ENCODE measurements around the gene NTRK2. TPM values are rescaled to one million over a fixed set of nuclear protein-coding genes. Genes with fewer than 3 reads are reported as not detected.
"Not testable (repeated sequence)": the region's sequence is repeated elsewhere in the genome, so short reads cannot be mapped to it uniquely, and the experiment has no call there.

NTRK2 gene
- total RNA-seq, 1 donor from 2014 or later: 0.07 TPM

DNA sequence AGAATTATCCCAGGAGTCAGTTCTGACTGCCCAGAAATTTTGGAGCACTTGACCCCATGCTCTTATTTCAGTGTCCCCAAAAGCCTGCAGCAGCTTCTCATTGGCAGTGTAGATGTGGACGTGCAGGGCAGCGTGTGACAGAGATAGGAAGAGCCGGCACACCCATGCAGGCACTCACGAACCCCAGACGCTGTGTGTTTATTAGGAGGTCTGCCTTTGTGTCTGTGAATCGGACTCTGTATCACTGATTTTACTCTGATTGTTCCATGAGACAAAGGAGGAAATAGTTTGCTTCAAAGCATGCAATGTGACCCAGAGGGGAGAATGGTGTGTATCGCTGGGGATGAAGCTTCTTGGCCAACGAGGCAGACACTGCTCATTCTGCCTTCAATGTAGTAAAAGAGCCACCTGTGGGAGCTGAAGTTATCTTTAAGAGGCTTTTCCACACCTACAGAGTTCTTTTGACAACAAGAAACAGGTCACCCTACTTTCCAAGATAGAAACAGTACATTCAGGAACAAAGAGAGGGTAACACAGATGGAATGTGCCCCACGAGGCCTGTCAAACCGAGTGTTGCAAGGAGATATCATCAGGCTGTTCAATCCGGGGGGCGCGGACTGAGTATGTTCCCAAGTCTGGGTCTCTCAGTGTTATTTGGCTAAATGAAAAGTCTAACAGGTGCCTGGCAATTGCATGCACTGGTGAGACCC lies 224.0 kb downstream of the NTRK2 start:
- CTCF ChIA-PET: no interaction called here
- Mint-ChIP-seq H3K27me3 (no peaks in the 10 kb centered on the region), H3K9me3 (no peaks in the 10 kb centered on the region), H3K4me3 (no peak overlapping the region), H3K27ac (no peak overlapping the region), H3K4me1 (no peaks in the 10 kb centered on the region), H3K36me3 (ENCODE audit: low read depth) (no peaks in the 10 kb centered on the region)
- no peak for ATAC-seq (ENCODE audit: low read depth)
- DNase-seq: no peak
- TF ChIP-seq, protein P1, sequence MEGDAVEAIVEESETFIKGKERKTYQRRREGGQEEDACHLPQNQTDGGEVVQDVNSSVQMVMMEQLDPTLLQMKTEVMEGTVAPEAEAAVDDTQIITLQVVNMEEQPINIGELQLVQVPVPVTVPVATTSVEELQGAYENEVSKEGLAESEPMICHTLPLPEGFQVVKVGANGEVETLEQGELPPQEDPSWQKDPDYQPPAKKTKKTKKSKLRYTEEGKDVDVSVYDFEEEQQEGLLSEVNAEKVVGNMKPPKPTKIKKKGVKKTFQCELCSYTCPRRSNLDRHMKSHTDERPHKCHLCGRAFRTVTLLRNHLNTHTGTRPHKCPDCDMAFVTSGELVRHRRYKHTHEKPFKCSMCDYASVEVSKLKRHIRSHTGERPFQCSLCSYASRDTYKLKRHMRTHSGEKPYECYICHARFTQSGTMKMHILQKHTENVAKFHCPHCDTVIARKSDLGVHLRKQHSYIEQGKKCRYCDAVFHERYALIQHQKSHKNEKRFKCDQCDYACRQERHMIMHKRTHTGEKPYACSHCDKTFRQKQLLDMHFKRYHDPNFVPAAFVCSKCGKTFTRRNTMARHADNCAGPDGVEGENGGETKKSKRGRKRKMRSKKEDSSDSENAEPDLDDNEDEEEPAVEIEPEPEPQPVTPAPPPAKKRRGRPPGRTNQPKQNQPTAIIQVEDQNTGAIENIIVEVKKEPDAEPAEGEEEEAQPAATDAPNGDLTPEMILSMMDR (IDR thresholded peaks at IDR 0.05): no peak
- intact Hi-C loops (cut with micrococcal nuclease): no loop called here
- POLR2A ChIA-PET: no interaction called here

DNA sequence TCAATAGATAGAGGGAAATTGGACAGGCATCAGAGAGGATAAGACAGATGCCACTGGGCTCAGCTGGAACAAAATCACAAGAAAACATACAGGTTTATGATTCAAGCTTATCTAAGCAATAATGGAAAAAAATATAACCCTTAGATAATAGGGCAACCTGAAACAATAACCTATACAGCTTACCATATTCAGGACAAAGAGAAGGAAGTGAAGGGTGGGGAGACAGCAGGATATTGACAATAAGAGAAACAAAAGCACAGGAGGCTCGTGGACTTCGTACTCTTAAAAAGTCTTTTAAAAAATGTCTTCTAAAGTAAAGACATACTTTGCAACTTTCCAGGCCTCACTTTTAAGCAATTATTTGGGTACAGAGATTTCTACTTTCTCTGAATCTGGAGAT lies 225.3 kb downstream of the NTRK2 start:
- POLR2A ChIA-PET: no interaction called here
- no peak for DNase-seq
- no peaks in the 10 kb centered on the region for H3K9me3 Mint-ChIP-seq
- no peaks in the 10 kb centered on the region for H3K36me3 Mint-ChIP-seq (ENCODE audit: low read depth)
- H3K4me3 Mint-ChIP-seq: no peak overlapping the region
- CTCF ChIA-PET: no interaction called here
- TF ChIP-seq, protein P1 (IDR thresholded peaks at IDR 0.05): no peak
- H3K4me1 Mint-ChIP-seq: no peaks in the 10 kb centered on the region
- intact Hi-C loops (cut with micrococcal nuclease): no loop called here
- H3K27me3 Mint-ChIP-seq: no peaks in the 10 kb centered on the region
- H3K27ac Mint-ChIP-seq: no peak overlapping the region
- ATAC-seq (ENCODE audit: low read depth): no peak

DNA sequence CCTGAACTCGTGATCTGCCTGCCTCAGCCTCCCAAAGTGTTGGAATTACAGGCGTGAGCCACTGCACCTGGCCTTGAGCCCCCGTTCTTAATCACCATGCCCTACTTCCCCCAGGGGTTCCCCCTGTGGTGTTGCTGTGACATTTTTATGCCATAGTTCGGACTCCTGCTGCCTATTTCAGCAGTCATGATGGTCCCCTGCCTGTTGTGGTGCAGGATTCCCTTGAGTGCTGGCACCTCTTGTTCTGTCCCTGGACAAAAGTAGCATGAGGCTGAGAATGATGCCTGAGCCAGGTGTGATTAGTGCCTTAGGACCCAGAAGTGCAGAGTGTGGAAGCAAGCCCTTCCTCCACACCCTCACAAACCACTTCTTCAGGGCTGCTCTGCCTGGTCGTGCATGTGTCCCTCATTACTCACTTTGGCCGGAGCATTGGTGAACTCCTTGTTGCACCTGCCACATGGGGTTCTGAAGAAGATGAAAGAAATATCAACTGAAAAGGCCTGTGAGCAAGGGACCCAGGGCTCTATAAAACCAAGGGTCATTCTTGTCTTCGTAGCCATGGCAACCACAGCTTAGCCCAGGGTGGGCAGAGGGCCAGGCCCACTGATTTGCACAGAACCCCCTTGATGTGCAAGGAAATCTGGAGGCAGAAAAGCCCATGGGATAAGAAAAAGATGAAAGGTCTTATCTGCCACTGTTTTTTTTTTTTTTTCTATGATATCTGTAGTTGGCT lies 228.0 kb downstream of the NTRK2 start:
- ChIA-PET POLR2A (no interaction called here), CTCF (no interaction called here)
- ATAC-seq (ENCODE audit: low read depth): no peak
- intact Hi-C loops (cut with micrococcal nuclease): no loop called here
- H3K27ac Mint-ChIP-seq: no peak overlapping the region
- peaks cover 2% of the 10 kb centered on the region for H3K27me3 Mint-ChIP-seq
- DNase-seq: no peak
- TF ChIP-seq, protein P1 (IDR thresholded peaks at IDR 0.05): no peak
- no peak overlapping the region for H3K4me3 Mint-ChIP-seq
- H3K36me3 Mint-ChIP-seq (ENCODE audit: low read depth): no peaks in the 10 kb centered on the region
- no peaks in the 10 kb centered on the region for H3K9me3 Mint-ChIP-seq
- no peaks in the 10 kb centered on the region for H3K4me1 Mint-ChIP-seq

DNA sequence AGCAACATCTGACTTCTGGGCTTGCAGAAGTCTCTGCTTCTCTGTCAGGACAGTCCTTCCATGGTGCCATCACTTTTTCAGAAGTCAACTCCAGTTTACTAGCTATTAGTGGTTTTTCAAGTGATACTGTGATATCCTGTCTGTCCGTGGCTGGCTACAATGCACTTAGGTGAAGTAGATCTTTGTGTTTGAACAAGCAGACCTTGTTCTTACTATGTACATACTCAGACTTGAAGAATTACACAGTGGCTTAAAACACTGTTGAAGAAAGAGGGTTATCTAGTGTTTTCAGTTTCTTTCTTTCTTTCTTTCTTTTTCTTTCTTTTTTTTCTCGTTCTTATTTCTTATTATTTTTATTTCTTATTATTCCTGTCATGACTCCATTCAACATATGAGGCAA lies 228.7 kb downstream of the NTRK2 start:
- H3K27ac Mint-ChIP-seq: no peak overlapping the region
- no peaks in the 10 kb centered on the region for H3K36me3 Mint-ChIP-seq (ENCODE audit: low read depth)
- CTCF ChIA-PET: no interaction called here
- peaks cover 2% of the 10 kb centered on the region for H3K27me3 Mint-ChIP-seq
- TF ChIP-seq, protein P1 (IDR thresholded peaks at IDR 0.05): no peak
- ATAC-seq (ENCODE audit: low read depth) (no peak), DNase-seq (no peak)
- no peak overlapping the region for H3K4me3 Mint-ChIP-seq
- intact Hi-C loops (cut with micrococcal nuclease): no loop called here
- POLR2A ChIA-PET: no interaction called here
- no peaks in the 10 kb centered on the region for H3K4me1 Mint-ChIP-seq
- no peaks in the 10 kb centered on the region for H3K9me3 Mint-ChIP-seq

DNA sequence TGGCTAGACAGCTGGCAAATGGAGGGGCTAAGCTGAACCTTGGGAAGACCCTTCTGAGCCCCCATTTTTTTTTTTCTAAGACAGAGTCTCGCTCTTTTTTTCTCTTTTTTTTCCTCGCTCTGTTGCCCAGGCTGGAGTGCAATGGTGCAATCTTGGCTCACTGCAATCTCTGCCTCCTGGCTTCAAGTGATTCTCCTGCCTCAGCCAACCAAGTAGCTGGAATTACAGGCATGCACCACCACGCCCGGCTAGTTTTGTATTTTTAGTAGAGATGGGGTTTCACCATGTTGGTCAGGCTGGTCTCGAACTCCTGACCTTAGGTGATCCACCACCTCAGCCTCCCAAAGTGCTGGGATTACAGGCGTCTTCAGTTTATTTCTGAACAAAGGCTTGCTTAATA lies 229.1 kb downstream of the NTRK2 start:
- H3K4me3 Mint-ChIP-seq; H3K4me1 Mint-ChIP-seq; CTCF ChIA-PET; POLR2A ChIA-PET; H3K36me3 Mint-ChIP-seq (ENCODE audit: low read depth); intact Hi-C loops (cut with micrococcal nuclease); H3K9me3 Mint-ChIP-seq; H3K27ac Mint-ChIP-seq; DNase-seq; ATAC-seq (ENCODE audit: low read depth); H3K27me3 Mint-ChIP-seq: not testable (repeated sequence)

Data from activated B cell treated with CpG ODN at 0.5 μM for 24 hours (primary cell).